LNCAP (cell line): ENCODE measurements around the gene UQCC2.

Source experiments
- TF ChIP-seq, protein P1 (sequence below): fragments of 450-650 bp; IDR thresholded peaks from 2 replicates; pipeline ENCODE4 v1.5.1; 2017; ENCODE audit warnings: mild to moderate bottlenecking

The UQCC2 gene

DNA sequence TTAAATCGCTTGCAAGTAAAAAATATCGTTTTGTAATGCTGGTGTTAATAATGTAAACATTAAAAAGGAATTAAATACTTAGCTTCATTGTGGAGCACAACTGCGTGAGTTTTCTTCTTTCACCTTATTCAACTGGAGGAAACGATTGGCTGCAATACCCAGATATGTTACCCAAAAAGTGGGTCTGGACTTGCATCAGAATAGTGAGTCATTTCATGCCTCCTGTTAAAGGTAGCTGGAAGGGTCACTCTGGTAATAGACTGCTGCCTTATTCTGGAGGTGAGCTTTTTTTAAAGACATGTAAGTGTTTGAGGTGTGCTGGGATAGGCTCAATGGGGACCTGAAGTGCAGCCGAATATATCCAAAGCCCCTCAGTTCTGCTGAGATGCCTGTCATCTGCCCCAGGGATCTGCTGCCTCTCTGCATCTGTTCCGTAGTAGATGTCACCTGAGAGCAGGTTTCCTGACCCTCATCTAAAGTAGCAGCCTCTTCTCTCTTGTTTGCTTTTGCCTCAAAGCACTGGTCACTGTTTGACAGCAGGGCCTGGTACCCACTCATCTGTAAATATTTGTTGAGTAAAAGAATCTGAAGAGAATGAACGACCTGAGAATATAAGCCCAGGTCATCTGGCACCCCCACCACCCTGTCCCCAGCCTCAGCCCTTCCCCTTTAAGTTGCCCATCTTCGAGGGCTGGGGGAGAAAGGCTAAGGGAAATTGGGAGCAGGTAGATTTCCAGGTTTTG is 5.6 kb upstream of the UQCC2 start:
- TF ChIP-seq, protein P1, sequence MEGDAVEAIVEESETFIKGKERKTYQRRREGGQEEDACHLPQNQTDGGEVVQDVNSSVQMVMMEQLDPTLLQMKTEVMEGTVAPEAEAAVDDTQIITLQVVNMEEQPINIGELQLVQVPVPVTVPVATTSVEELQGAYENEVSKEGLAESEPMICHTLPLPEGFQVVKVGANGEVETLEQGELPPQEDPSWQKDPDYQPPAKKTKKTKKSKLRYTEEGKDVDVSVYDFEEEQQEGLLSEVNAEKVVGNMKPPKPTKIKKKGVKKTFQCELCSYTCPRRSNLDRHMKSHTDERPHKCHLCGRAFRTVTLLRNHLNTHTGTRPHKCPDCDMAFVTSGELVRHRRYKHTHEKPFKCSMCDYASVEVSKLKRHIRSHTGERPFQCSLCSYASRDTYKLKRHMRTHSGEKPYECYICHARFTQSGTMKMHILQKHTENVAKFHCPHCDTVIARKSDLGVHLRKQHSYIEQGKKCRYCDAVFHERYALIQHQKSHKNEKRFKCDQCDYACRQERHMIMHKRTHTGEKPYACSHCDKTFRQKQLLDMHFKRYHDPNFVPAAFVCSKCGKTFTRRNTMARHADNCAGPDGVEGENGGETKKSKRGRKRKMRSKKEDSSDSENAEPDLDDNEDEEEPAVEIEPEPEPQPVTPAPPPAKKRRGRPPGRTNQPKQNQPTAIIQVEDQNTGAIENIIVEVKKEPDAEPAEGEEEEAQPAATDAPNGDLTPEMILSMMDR = no peak

DNA sequence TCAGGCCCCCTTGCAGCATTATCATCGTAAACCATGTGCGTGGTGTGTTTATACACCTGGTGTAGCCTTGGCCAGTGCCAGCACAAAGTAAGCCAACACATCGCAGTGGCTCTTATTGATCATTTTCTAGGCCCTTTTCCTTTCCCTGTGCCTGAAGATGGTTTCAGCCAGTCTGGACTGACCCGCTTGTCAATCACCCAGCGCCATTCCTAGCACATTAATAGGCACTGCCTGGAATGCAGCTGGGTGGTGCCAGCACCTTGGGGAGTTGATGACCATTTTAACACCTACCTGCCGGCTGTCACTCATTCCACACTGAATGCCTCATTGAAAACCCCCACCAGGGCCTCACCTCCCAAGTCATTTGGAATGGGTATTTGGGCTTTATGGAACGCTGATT is 4.9 kb upstream of the UQCC2 start:
- TF ChIP-seq, protein P1 = no peak

DNA sequence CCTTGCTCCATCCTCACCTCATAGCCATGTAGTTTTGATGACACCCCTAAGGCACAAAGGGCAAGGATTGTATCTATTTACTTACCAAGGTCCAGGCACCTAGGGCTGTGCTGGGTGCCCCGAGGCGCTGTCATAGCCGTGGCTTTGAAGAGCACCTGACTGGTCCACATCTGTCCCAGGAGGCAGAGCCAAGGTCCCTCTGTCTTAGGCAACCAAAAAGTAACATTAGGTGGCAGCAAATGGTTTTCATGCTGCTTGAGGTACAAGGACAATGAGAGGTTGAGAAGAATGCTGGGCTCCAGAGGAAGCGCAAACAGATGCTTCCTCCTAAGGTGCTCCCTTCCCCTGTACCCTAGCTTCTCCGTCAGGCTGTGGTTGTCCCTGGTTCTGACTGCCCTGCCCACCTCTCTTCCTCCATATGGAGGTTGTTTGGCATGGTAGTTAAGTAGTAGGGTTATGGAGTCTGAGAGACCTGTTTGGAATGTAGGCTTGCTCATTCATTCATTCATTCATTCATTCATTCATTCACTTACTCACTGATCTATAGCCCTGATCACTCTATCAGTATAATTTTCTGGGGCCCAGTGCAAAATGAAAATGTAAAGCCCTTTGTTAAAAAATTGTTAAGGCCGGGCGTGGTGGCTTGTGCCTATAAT is 3.0 kb upstream of the UQCC2 start:
- TF ChIP-seq, protein P1 = no peak

DNA sequence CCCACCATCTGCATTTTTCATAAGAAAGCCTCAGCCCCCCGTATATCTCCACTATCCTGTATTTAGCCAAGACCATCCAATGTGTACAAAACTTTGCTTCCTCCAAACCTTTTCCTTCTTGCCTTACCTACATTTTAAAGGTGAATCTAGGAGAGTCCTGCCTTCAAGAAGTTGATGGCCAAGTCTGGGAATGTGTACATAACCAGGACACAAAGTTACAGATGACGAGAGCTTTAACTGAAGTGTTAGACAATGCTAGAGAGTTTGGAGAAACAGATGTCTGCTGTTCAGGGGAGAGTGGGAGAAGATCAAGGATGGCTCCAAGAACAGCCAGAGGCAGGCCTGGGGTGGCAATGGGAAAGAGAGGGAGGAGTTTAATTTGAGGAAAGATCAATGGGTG is 2.3 kb upstream of the UQCC2 start:
- TF ChIP-seq, protein P1 = no peak

DNA sequence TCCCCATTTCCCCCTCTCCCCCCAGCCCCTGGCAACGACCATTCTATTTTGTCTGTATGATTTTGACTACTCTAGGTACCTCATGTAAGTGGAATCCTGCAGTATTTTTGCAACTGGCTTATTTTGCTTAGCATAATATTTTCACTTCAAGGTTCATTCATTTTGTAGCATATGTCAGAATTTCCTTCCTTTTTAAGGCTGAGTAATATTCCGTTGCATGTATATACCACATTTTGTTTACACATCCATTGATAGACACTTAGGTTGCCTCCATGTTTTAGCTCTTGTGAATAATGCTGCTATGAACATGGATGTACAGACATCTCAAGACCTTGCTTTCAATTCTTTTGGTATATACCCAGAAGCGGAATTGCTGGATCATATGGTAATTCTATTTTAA is 1.4 kb upstream of the UQCC2 start:
- TF ChIP-seq, protein P1 = no peak

DNA sequence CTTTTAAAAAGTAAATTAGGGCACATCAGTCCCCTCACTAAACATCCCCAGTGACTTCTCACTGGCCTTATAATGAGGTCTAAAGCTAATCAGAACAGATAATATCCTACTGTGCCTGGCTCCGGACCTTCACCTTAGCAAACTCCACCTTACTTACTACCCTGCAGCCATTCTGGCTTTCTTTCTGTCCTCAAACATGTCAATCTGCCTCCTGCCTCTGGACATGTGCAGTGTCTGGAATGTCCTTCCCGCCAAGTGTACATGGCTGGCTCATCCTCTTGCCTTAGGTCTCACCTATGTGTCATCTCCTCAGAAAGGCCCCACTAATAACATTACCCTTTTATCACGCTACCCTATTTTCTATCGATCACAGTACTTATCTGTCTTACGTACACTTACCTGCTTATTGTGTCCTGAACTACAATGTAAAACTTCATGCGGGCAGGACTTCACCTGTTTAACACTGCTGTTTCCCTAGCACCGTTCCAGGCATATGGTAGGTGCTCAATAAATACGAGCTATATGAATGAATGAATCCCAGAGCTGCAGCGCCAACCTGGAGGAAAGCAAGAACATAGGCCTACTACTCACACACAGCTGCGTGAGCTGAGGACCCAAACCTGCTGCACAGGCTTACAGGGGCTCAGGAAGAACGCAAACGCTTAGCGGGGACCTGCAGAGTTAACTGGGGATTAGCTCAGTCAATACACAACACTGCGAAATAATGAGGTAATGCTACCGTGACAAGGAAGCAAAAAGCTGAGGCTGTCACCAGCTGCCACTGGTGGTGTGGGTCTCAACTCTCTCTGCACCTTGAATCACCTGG is 991 bp downstream of the UQCC2 start:
- TF ChIP-seq, protein P1 = no peak

DNA sequence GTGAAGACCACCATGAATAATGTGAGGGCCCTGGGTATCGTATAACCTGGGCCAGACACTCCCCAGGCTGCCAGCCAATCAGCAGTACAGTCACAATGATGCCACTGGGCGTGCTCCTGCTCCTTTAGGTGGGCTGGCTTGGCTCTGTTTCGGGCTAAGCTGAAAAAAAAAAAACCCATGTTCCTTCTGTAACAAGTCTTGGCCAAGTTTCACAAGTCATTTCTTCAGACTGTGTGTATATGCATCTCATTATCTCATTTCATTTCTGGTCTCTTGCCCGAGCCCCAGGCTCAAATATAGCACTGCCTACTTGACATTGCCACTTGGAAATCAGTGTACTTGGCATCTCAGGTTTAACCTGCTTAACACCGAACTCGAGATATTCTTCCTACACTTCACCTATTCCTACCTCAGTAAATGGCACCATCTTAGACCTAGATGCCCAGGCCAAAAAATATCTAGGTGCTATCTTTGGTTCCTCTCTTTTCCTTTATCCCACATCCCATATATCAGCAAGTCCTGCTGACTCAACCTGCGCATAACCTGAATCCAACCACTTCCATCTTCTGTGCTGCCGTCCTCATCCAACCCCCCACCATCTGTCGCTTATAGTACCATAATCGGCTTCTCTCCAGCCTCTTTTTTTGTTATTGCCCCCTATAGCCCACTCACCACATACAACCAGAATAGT is 1.8 kb downstream of the UQCC2 start:
- TF ChIP-seq, protein P1 = no peak
